K562 (cell line): Measurements from ENCODE around the gene MYRIP.

Source experiments
- E2F6 ChIP-seq, 2 experiments: IDR thresholded peaks; 2 replicates each; pipeline ENCODE4 v1.6.1; 2011; ENCODE audit warnings: borderline replicate concordance in 1 of 2, control low read depth in 1 of 2, low read depth in 1 of 2, low read length in 1 of 2, mild to moderate bottlenecking in 1 of 2, mixed read lengths in 1 of 2, moderate library complexity in 1 of 2; ENCODE audit not compliant: insufficient read depth in 1 of 2, insufficient read length in 1 of 2, poor library complexity in 1 of 2, severe bottlenecking in 1 of 2; ENCODE audit errors: extremely low read depth in 1 of 2
- SREBF2 ChIP-seq: sonication (generic); formaldehyde crosslinking; IDR thresholded peaks from 2 replicates; pipeline ENCODE4 v1.4.0; 2020; ENCODE audit warnings: mild to moderate bottlenecking, missing genetic modification reagents
- ZNF324 ChIP-seq: fragments of 250-450 bp; sonication (Bioruptor Pico); IDR thresholded peaks from 2 replicates; pipeline ENCODE4 v1.4.0; 2020; ENCODE audit warnings: mild to moderate bottlenecking
- TF ChIP-seq, protein P1 (sequence below), 3 experiments: IDR thresholded peaks in 2 of 3; conservative IDR thresholded peaks in 1 of 3; 2 replicates each; pipeline ENCODE4 v1.5.1; 2011 to 2012; ENCODE audit warnings: low read length in 3 of 3, mild to moderate bottlenecking in 3 of 3, control low read depth in 2 of 3, improper control_type of control experiment in 1 of 3, inconsistent platforms in 1 of 3, low read depth in 1 of 3, mixed read lengths in 1 of 3, moderate library complexity in 1 of 3; ENCODE audit not compliant: insufficient read depth in 2 of 3

DNA sequence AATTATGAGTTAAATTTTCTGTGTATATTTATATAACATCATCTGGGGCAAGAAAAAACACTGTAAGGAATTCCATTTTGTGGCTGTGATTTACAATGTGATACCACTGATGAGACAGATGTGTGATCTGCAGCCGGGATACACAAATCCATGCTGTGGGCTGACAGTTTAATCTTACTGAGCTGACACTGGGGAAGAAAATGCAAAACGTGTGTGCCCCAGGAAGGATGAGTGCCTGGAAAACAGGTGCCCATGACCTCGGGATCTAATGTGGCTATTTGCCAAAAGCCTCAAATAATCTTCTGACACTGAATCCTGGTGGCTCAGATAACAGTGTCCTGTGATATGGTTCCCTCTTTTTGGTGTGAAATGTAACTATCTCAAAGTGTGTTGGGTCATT is 10.5 kb downstream of the MYRIP start:
- TF ChIP-seq E2F6 (IDR thresholded peaks at IDR 0.05; ENCODE audit: borderline replicate concordance in 1 of 2, extremely low read depth in 1 of 2, insufficient read depth in 1 of 2, insufficient read length in 1 of 2, low read depth in 1 of 2, low read length in 1 of 2, poor library complexity in 1 of 2, severe bottlenecking in 1 of 2) (no peak), ZNF324 (no peak), SREBF2 (CRISPR knock-in tag) (no peak)
- TF ChIP-seq, protein P1, sequence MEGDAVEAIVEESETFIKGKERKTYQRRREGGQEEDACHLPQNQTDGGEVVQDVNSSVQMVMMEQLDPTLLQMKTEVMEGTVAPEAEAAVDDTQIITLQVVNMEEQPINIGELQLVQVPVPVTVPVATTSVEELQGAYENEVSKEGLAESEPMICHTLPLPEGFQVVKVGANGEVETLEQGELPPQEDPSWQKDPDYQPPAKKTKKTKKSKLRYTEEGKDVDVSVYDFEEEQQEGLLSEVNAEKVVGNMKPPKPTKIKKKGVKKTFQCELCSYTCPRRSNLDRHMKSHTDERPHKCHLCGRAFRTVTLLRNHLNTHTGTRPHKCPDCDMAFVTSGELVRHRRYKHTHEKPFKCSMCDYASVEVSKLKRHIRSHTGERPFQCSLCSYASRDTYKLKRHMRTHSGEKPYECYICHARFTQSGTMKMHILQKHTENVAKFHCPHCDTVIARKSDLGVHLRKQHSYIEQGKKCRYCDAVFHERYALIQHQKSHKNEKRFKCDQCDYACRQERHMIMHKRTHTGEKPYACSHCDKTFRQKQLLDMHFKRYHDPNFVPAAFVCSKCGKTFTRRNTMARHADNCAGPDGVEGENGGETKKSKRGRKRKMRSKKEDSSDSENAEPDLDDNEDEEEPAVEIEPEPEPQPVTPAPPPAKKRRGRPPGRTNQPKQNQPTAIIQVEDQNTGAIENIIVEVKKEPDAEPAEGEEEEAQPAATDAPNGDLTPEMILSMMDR (IDR thresholded peaks at IDR 0.05 in 2 of 3, conservative IDR thresholded peaks at IDR 0.05 in 1 of 3; ENCODE audit: insufficient read depth in 2 of 3, low read depth in 1 of 3, low read length in 3 of 3): no peak
